Measurements from ENCODE around the gene YIPF2. TPM values are rescaled to one million over a fixed set of nuclear protein-coding genes. Genes with fewer than 3 reads are reported as not detected.
A peak's percentile ranks its signal among the peaks of the same experiment; 100 is the strongest.

The YIPF2 gene
- total RNA-seq, 2 donors from 2014 or later, result 55.6 to 62.6 TPM

GRCh38 chr19:10968527-10969135 lies 40.2 kb upstream of the YIPF2 start:
- Histone ChIP-seq H3K27me3 (ENCODE audit: control insufficient read depth, insufficient read depth, low read length, poor library complexity, severe bottlenecking) (no peaks in the 10 kb centered on the region), H3K9me3 (ENCODE audit: control insufficient read depth, low read length) (no peaks in the 10 kb centered on the region), H3K4me1 (ENCODE audit: control insufficient read depth, insufficient read depth, low read length) (no peaks in the 10 kb centered on the region), H3K36me3 (ENCODE audit: control insufficient read depth, insufficient read depth, low read length) (peaks cover 14% of the 10 kb centered on the region), H3K27ac (ENCODE audit: low read depth, low read length) (peak overlapping the region; percentile 36), H3K4me3 (ENCODE audit: low read length) (no peak overlapping the region), H3K9ac (ENCODE audit: extremely low read depth, low read length, poor library complexity, severe bottlenecking) (no peak overlapping the region)
- H3K4me1 Mint-ChIP-seq, result peaks cover 14% of the 10 kb centered on the region
- 91 to 93% methylated on average over 8 to 10 of the region's 10 CpGs for WGBS, 2 experiments (ENCODE audit: insufficient coverage in 1 of 2, insufficient read length in 1 of 2)
- H3K4me3 Mint-ChIP-seq, result no peak overlapping the region
- H3K36me3 Mint-ChIP-seq (ENCODE audit: low read depth), result peaks cover 26% of the 10 kb centered on the region
- H3K27ac Mint-ChIP-seq, result peak overlapping the region; percentile 40
- H3K9me3 Mint-ChIP-seq, result no peaks in the 10 kb centered on the region
- no peak for TF ChIP-seq CTCF (conservative IDR thresholded peaks at IDR 0.05)
- no peak for DNase-seq
- H3K27me3 Mint-ChIP-seq (ENCODE audit: insufficient read depth), result no peaks in the 10 kb centered on the region

DNA sequence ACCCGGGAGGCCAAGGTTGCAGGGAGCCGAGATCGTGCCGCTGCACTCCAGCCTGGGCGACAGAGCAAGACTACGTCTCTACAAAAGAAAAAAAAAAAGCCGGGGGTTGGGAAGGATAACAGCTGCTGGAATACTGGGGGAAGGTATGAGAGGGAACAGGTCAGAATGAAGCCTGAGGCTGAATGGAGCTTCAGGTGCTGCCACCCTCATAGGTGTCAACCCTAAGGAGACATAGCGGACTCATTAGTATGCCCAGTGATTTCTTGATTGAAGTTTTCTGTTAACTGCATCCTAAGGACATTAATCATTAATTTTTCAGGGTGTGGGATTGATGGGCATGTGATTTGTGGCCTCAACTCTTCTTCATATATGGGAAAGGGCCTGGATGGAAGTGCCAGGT lies 38.4 kb upstream of the YIPF2 start:
- no peak for TF ChIP-seq CTCF (conservative IDR thresholded peaks at IDR 0.05)
- Mint-ChIP-seq H3K27ac (peak overlapping the region; percentile 76), H3K4me1 (peaks cover 21% of the 10 kb centered on the region), H3K27me3 (ENCODE audit: insufficient read depth) (no peaks in the 10 kb centered on the region), H3K4me3 (no peak overlapping the region), H3K36me3 (ENCODE audit: low read depth) (peaks cover 22% of the 10 kb centered on the region), H3K9me3 (no peaks in the 10 kb centered on the region)
- Histone ChIP-seq H3K4me1 (ENCODE audit: control insufficient read depth, insufficient read depth, low read length) (no peaks in the 10 kb centered on the region), H3K9ac (ENCODE audit: extremely low read depth, low read length, poor library complexity, severe bottlenecking) (no peak overlapping the region), H3K27me3 (ENCODE audit: control insufficient read depth, insufficient read depth, low read length, poor library complexity, severe bottlenecking) (no peaks in the 10 kb centered on the region), H3K9me3 (ENCODE audit: control insufficient read depth, low read length) (no peaks in the 10 kb centered on the region), H3K27ac (ENCODE audit: low read depth, low read length) (no peak overlapping the region), H3K4me3 (ENCODE audit: low read length) (no peak overlapping the region), H3K36me3 (ENCODE audit: control insufficient read depth, insufficient read depth, low read length) (peaks cover 14% of the 10 kb centered on the region)
- WGBS, 2 experiments (ENCODE audit: insufficient coverage in 1 of 2, insufficient read length in 1 of 2), result 93 to 95% methylated on average over 7 to 8 of the region's 8 CpGs
- no peak for DNase-seq

- H3K4me1 Mint-ChIP-seq, result peaks cover 21% of the 10 kb centered on the region
- no peak overlapping the region for H3K27ac ChIP-seq (ENCODE audit: low read depth, low read length)
- no peak overlapping the region for H3K27ac Mint-ChIP-seq
- H3K4me3 Mint-ChIP-seq, result no peak overlapping the region
- no peak for DNase-seq
- H3K9me3 Mint-ChIP-seq, result no peaks in the 10 kb centered on the region
- H3K9ac ChIP-seq (ENCODE audit: extremely low read depth, low read length, poor library complexity, severe bottlenecking), result no peak overlapping the region
- no peaks in the 10 kb centered on the region for H3K9me3 ChIP-seq (ENCODE audit: control insufficient read depth, low read length)
- no peaks in the 10 kb centered on the region for H3K4me1 ChIP-seq (ENCODE audit: control insufficient read depth, insufficient read depth, low read length)
- H3K36me3 ChIP-seq (ENCODE audit: control insufficient read depth, insufficient read depth, low read length), result peaks cover 10% of the 10 kb centered on the region
- H3K4me3 ChIP-seq (ENCODE audit: low read length), result no peak overlapping the region
- peaks cover 14% of the 10 kb centered on the region for H3K36me3 Mint-ChIP-seq (ENCODE audit: low read depth)
- TF ChIP-seq CTCF (conservative IDR thresholded peaks at IDR 0.05), result no peak
- no peaks in the 10 kb centered on the region for H3K27me3 ChIP-seq (ENCODE audit: control insufficient read depth, insufficient read depth, low read length, poor library complexity, severe bottlenecking)
- H3K27me3 Mint-ChIP-seq (ENCODE audit: insufficient read depth), result no peaks in the 10 kb centered on the region
- 94 to 100% methylated on average over 3 to 5 of the region's 6 CpGs for WGBS, 2 experiments (ENCODE audit: insufficient coverage in 1 of 2, insufficient read length in 1 of 2)
These were observed 37.0 kb upstream of the YIPF2 start for GRCh38 chr19:10965398-10965797.
